NCI-H146 treated with DMSO at 0.1 percent for 48 hours (cell line): ENCODE measurements around the gene TRPM3.

Source experiments
- DNase-seq: peaks from one replicate; lab custom pipeline; 2025; ENCODE audit not compliant: unreplicated experiment; lab: John Stamatoyannopoulos, UW

TRPM3 gene

DNA sequence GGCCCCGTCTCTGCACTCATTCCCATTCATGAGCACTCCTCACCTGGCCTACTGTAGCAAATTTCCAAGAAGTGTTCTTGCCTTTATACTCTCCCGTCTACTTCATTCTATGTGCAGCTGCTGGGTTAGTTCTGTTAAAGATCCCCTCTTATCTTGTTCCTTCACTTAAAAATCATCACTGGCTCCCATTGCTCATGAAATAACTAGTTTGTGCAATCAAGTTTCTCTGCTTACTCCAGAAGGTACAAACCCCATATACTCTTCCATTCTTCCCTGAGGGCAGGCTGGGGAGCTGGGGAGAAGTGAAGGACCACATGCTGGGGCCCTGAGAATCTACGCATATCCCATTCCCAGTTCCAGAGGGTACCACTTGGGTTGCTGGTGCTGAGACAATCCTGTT, 622.6 kb downstream of the TRPM3 start:
- DNase-seq: no peak

DNA sequence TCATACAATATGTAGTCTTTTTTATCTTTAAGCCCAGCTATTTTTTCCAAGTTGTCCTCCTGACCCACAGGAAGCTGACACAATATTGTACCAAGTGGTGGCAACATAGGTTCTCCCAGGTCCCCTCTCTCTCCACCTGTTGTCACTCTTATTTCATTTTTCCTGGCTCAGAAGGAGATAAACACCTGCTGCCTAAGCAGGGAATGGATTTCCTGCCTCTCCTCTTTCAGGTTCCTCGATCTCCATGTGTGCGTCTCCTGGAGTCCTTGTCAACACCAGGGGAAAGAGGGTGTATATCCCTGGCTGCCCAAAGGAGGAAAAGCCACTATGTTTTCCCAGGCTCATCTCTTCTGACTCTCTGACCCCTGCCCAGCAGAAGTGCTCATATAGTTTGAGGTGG, 625.2 kb downstream of the TRPM3 start:
- DNase-seq: no peak

DNA sequence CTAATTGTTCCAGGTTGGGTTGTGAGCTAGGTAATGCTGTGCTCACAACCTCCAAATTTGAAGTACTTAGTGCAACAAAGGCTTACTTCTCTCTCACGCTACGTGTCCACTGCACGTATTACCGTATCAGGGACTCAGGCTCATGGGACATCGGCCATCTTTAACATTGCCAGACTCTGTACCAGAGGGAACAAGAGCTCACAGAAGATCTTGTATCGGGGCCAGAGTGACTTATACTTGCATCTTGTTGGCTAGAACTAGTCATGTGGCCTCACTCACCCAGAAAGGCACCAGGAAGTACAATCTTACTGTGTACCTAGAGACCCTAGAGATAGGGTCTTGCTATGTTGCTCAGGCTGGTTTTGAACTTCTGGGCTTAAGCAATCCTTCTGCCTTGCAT, 625.9 kb downstream of the TRPM3 start:
- no peak for DNase-seq

DNA sequence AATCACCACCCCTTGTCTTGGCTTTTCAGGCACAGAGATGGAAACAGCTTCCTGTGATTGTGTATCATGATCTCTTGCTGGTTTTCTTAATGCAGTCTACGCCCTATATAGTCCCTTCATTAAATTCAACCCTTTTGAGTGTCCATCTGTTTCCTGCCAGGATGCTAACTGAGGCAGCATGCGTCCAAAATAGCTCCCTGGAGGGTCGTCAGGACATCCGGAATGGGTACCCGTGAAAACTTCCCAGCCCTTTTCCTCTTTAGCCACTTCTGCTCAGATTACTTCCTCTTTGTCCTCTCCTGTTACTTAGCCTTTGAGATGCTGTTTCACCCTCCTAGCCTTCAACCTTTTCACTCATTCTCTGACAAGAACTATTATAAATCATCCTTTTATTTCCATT, 627.2 kb downstream of the TRPM3 start:
- no peak for DNase-seq

DNA sequence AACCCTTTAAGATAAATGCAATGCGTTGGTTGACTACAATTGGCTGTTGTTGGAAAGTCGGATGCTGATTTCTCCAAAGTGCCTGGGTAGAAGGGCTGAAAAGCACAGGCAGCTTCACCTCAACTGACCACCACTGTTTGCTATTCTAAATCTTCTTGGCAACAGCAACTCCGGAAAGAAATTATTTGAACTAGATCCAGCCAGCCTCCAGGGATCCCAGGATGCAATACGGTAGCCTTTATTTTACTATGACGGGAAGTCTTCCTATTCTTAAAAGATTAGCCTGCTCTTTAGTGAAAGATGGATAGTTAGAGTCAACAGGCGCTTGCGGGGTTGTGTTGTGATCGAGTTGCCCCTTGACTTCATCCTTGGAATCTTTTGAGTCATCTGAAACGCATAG, 628.4 kb downstream of the TRPM3 start:
- no peak for DNase-seq

DNA sequence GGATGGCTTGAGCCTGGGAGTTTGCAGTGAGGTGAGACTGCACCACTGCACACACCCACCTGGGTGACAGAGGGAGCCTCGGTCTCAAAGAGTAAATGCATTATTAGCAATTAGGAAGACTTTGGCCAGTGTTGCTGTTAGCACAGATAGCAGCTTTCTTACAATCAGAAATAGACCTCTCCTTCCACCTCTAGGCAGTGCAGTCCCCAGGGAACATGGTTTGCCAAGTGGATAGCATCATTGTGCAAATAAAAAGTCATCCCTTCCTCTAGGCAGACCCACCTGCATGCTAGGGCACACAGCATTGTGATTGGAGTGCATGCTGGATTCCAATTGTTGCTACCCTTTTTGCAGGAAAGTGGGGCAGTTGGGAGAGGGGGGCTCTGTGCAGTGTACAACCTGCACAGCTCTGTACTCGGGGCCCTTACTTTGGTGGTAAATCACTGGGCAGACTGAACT, 629.1 kb downstream of the TRPM3 start:
- no peak for DNase-seq

DNA sequence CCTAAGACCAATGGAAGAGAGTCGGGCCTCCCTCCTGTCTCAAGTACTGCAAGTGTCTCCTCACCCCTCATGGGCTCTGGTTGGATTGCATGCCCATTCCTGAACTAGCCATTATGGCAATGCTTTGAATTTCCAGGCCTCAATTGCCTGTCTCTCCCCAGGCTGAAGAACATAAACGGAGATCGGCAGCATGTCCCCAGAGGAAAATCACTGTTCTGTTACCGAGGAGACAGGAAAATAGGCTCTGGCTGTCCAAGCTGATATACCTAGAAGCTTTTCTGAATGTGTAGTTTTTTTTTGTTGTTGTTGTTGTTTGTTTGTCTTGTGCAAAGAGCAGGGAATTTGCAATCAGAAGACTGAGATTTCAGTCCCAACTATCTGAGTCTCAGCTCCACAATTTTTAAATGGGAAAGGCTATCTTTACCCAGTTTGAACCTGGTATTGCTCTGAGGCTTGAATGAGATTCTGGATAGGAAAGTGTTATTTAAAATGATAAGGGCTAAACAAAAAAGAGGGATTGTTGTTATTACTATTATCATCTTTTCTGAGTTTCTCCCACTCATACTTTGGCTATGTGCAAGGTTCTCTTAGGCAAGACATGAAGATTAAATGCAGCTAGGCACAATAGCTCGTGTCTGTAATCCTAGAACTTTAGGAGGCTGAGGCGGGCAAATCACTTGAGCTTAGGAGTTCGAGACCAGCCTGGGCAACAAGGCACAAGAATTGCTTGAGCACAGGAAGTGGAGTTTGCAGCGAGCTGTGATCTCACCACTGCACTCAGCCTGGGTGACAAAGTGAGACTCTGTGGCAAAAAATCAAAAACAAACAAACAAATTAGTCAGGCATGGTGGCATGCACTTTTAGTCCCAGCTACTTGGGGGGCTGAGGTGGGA, 629.7 kb downstream of the TRPM3 start:
- DNase-seq: no peak

DNA sequence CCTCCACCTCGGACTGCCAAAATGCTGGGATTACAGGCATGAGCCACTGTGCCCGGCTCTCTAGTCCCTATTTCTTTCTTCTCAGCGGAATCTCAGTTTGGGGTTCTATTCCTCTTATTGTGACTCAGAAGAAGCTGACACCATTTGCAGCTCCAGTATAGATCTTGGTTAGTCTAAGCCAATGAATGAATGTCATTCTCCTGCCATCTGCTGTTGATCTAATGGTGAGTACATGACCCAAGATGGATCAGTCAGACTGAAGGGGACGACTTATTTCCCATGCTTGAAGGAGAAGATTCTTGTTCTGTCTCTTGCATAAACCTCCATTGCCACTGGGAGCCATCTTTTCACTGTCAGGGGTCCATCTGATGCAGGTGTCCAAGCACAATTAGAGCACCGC, 630.9 kb downstream of the TRPM3 start:
- no peak for DNase-seq

DNA sequence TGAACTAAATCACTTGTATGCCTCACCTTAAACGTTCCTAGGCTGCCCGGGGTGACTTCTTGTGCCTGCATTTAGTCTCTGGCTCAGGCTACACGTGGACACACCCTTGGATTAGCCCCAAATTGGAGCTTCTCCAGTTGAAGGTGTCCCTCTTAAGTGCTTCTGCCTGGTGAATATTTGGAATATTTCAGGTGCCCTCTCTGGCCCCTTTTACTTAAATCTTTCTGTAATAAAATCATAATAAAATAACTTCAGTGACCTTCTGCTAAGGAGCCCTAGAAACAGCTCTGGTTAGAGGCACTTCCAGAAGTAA, 632.7 kb downstream of the TRPM3 start:
- DNase-seq: no peak

DNA sequence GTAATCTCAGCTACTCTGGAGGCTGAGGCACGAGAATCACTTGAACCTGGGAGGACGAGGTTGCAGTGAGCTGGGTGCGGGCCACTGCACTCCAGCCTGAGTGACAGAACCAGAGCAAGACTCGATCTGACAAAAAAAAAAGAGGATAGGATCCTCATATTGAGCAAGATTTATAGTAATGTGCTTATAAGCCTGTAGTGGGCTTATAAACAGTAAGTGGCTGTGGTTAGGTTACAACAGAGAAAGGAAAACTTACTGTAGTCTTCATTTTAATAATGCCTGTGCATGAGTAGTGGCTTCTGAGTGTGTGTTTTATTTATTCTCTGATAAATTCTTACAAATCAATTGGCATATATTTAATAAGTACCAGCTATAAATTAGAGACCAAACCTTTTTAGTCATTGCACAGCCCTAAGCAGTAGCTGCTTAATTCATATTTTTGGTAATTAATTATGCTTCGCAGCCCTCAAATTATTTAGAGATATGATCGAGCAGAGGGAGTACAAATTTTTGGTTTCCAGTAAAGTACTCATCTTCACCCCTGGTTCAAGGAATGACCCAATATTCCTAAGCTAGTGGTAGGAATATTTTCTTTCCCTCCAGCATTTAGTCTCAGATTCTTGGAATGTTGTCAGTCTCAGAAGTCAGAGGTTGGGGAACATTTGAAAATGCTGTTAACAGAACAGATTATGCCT, 633.2 kb downstream of the TRPM3 start:
- DNase-seq: no peak

DNA sequence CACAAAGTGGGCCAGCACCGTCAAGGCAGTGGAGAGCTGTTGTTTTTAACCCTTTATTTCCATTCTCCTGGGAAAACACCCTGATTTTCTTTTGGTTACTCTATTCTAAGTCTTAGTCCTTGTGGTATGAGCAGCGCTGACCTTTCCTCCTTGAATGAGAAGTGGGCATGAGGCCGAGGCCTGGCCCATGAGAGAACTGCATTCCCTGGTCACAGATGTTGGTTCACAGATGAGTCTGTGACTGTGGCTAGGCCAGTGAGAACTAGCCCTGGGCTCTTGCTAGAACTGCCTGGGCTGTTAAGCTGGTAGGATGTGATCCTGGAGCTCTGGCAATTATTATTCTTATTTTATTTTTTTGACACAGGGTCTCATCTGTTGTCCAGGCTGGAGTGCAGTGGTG, 635.3 kb downstream of the TRPM3 start:
- no peak for DNase-seq

DNA sequence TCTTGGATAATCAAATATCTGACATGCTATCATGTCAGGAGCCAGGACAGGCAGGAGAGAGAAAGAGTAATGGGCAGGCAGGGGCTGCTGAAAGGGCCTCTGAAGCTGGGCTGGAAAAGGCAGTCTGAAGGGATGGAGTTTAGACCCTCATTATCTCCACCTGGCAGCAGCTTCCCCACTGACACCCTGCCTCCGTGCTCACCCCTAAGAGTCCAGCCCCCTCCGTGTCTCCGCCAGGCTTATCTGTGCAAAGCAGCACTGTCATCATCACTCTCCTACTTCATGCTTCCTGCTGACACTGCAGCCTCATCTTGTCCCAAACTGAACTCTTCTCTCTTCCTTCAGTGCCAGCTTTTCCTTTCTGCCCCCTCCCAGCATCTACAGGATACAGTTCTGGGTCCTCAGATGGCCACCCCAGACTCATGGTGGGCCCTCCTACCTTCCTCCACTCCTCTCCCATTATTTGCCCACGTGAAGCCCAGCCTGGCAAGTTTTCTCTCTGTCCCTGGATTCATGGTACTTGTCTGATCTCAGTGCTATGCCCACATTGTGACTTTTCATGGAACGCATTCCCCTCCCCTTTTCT, 636.1 kb downstream of the TRPM3 start:
- no peak for DNase-seq

DNA sequence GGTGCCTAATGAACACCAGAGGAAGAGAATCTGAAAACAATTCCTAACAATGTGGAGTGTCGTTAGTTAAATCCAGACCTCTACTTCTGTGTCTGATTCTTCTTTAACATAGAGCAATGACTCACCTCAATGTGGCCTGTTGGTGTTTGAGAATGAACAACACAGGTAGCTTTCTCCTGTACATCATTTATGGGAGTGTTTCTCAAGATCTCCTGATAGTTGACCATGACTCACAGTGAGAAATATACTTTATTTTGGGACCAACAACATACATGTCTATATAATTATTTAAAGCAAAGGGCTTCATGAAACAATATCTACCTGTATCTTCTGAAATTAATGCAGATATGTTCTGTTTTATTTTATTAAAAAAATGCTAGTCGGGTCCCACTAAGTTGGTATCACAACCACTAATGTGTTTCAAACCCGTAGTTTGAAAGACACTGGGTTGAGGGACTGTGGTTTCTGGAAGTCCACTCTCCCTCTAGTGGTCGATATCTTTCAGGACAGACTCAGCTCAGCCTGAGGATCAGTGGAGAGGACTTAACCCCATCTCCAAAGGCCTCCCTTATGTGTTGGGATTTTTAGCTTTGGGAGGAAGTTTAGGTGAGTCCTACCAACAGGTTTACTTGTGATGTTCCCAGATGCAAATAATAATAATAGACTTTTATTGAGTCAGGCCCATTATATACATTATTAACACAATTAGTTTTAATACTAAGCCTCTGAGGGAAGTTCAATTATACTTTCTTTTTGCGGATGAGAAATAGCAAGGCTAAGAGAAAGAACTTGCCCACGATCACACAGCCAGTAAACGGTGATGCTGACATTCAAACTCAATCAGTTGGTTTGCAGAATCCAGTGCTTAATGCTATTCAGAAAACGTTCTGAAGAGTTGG, 636.9 kb downstream of the TRPM3 start:
- no peak for DNase-seq

DNA sequence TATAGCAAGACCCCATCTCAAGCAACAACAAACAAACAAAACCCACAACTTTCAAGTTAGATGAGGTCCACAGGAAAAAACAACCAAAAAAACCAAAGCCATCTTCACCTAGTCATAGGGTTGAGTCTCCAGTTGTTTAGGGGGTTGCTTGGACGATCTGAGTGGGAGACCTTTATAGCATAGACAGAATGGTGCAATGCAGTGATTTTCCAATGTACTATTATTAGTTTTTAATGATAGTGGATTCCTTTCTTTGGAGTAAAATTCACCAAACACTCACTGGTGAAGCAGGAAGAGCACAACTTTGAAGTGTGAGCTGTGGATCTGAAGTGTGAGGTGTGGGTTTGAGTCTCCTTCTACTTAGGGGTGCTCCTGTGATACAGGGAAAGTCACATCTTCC, 640.0 kb downstream of the TRPM3 start:
- DNase-seq: no peak

DNA sequence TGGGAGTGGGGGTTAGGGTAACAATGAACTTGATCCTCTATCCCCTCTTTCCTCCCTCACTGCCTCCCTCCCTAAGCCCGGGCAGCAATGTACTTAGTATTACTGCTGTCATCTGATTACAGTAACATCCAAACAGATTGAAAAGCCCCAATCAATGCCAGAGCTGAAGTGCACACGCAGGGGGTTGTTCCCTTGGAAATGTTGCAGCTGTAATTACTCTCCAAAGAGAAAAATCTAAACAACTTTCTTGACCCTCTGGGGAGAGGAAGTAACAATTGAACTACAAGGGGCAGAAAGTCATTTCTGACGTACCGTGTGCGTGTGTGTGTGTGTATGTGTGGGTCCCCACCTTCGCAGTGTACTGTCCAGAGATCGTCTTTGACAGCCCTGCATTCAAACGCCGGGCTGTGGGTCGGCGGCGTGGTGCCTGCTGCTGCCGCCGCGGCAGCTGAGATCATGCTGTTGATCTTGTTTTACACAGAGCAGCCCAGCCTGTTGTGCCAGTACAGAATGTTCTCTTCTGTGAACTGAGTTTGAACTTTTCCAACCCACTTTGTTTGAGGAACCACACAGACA, 640.9 kb downstream of the TRPM3 start:
- DNase-seq: no peak

DNA sequence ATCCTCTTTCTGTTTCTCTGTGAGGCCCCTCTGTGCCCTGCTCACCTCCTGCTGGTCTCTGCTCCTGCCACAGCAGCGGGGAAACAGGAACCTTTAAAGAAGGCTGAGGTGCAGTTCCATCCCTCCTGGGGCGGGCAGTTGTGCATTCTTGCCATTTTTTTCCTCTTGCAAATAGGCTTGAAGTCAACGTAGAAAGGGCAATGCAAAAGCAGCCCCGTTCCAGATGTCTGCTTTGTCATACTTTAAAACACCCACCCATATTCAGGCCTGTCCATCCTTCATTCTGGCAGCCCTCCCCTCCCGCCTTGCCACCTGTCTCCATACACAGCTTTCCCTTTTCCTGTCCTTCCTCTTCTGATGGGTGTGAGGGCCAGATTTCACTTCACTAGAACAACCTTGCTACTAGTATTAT, 641.5 kb downstream of the TRPM3 start:
- DNase-seq: no peak
